IPS DF 19.7 (cell line): ENCODE measurements around the gene ODAD3.
A peak's percentile ranks its signal among the peaks of the same experiment; 100 is the strongest.
"Not testable (repeated sequence)": the region's sequence is repeated elsewhere in the genome, so short reads cannot be mapped to it uniquely, and the experiment has no call there.

Experiments used
- DNase-seq: peaks from one replicate; pipeline ENCODE4 v3.0.0-alpha.2; 2013; ENCODE audit warnings: low read depth, low spot score

ODAD3 gene

DNA sequence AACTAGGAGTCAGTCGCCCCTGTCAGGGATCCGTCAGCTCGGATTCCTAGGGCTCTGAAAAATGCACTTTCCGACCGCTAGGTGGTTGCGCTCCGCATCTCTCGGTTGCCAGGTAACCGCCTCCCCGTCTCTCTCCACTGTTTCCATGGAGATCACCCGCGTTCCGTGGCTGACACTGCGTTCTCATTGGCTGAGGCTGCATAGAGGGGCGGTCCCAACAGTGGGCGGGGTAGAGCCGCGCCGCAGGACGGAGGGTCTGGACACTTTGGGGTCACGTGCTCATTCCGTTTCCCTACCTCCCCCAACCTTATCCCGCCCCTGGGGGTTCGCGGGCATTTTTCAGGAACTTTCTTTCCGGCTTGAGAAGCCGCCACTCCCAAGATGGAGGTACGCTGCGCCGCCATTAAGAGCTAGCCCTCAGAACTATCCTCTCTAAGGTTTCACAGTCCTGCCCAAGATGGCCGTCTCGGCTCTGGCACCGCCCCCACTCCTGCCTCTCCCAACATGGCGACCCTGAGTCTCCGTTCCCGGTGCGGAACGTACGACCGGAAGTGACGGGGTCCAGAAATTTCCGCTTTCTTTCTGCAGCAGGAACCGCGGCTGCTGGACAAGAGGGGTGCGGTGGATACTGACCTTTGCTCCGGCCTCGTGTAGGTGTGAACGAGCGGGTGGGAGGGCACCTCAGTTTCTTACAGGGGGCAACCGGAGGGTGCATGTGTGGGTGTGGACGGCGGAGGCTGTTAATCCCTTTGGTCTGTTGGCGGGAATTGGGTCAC, at the start of gene ODAD3, which contains the start of gene PRKCSH:
Gene ODAD3, minus strand, starts transcription at position 65 of the 776 bp plus-strand sequence. CDS start 105 bp downstream, outside the sequence.
Gene PRKCSH, plus strand, starts transcription at position 579 of the 776 bp plus-strand sequence. CDS start 483 bp downstream, outside the sequence.
- peak; percentile 96 for DNase-seq

DNA sequence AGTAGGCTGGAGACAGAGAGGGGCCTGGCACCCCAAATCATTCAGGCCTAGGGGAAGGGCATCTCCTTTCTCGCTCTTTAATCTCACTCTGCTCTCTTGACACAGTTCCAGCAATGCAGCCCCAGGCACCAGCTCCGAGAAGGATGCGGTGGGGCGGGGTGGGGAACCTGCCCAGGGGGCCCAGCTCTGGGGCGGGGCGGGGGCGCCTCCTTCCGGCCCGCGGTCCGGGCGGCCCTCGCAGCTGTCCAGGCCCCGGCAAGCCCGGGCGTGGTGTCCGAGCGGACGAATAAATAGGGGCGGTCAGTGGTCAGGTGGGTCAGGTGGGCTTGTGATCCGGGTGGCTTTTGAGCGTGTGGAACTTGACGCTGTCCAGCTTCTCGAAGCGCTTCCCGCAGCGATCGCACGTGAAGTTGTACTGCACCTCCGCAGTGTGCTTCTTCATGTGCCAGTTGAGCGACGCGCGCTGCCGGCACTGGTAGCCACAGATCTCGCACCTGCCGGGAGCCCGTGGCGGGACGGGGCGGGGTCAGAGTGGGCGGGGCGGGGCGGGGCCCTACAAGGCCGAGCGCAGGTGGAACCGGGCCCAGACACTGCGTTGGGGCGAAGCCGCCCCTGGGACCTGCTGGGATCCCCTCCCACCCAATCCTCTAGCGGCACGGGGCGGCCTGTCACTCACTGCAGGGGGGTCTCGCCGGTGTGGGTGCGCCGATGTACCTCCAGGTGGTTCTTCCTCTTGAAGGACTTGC, 48.6 kb upstream of the ODAD3 start:
- no peak for DNase-seq

DNA sequence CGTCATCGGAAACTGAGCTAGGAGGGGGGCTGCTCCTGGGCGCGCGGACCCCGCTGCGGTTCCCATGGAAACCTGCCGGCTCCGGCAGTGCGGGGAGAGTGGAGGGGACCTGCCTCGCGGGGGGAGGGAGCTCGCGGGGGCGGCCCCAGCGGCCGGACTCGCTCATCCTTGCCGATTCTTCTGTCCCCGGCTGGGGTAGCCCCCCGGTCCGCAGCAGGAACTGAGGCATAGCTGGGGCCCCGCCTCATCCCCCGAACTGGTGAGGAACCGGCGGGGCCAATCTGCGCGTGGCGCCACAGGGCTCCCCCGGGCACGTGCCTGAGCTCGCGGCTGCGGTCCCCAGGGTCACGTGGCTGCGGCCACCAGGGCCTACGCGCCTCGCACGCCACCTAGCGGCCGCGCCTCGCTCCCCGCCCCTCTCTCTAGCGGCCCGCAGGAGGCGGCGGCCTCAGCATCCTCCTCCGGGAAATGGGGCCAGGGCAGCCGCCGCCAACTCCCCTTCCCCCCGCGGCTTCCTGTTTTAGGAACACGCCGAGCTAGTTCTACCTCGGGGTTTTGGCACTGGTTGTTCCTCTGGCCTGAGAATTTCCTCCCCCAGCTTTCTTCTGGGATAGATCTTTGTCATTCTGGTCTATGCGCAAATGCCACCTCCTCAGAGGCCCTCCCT, 47.6 kb upstream of the ODAD3 start:
- DNase-seq: no peak

DNA sequence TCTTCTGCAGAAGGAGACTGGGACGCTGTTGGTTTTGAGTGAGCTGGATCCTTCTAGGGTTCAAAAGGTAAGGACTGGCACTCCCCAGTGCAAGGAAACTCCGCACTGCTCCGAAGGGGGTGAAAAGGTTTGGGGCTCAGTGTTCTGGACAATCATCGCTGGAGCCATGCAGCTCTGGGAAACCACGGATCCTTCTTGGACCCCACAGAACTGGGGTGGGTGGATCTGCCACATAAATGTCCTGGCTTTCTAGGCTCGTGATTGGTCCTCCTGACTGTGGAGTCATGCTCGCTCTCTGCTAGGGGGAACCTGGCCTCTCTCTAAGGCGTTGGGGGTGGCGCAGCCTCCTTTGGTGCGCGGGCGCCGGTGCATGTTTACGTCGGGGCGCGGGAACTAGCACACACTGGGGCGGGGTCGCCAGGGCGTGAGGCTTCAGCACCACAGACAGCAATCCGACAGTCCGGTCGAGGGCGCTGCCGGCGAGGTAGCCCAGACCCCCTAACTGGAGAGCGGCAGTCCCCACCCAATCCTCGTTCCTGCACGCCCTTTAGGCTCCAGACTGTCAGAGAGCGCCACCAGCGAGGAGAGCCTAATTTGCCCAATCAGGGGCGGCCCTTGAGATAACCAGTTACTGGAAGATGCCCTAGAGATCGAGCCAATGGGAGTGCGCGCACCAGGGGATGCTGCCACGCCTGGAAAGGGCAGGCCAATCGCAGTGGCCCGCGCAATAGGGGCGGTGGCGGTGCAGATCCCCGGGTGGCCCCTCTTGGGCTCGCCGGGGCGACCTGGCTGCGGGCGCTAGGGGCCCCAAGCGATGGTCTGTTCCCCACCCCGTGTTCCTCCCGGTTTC, 46.8 kb upstream of the ODAD3 start:
- no peak for DNase-seq

DNA sequence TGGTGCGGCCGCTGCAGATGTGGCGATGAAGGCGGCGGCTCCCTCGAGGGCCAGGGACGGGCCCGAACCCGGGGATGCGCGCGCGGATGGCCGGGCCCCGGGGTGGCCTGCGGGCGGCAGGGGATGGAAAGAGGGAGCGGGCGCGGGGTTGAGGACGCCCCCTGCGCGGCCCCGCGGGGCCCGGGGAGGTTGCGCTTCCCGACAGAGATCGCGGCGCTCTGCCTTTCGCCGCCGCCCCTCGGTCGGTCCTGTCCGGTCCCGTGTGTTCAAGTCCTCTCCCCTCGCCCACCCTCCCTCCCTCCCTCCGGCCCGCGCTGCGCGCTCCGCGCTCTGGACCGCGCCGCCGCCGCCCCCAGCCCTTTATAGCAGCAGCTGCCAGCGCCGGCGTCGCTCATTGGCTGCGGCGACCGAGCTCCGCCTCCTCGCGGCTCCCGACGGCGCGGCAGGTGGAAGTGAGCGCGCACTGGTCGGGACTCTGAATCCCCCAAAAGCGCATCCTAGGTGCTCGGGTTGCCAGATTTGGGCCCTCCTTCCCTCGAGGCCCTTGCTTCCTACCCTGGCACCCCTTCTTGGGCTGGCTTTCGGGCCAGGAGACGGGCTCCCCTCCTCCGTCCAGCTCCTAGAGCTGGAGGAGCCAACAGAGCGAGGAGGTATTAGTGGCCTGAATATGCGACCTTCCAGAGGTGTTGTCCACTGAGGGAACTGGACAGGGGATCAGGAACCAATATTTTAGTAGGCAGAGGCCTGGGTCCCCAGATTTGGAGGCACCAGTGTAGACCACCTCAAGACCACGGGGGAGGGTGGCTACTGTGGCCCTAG, 46.0 kb upstream of the ODAD3 start, which contains the start of gene ELAVL3:
Gene ELAVL3, minus strand, starts transcription at position 332 of the 819 bp plus-strand sequence. CDS start 438 bp downstream, outside the sequence.
- DNase-seq: no peak

DNA sequence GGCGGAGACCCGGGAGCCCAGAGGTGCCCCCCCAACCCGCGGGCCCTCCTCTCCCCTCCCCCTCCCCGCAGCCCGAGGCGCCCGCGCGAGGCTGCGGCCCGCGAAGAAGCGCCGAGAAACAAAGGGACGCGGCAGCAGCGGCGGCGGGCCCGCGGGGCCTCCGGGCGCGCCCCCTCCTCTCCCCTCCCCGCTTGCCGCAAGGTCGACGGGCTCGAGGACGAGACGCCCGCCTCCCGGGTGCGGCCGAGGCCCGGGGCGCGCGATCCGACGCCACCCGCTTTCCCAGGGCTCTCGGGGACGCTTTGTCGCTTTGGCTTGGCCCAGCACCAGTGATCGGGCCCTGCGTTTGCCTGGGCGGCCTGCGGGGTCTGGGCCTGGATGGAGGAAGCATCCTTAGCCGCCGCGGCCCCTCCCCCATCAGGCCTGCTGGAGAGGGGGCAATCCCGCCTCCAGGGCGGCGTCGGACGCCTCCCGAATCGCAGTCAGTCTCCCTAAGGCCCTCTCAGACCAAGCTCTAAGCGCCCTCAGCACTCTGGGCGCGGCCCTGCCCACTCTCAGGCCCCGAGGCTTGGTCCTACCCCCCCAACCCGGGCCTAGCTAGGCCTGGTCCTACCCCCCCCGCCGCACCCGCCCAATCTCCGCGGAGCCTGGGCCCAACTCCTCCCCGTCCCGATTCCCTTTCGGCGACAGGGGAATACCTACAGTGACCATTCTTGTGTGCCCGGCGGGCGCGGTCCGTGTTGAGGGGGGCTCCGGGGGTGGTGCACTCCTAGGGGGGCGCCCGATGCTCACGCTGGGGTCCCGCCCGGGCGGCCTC, 45.2 kb upstream of the ODAD3 start:
- DNase-seq: no peak

DNA sequence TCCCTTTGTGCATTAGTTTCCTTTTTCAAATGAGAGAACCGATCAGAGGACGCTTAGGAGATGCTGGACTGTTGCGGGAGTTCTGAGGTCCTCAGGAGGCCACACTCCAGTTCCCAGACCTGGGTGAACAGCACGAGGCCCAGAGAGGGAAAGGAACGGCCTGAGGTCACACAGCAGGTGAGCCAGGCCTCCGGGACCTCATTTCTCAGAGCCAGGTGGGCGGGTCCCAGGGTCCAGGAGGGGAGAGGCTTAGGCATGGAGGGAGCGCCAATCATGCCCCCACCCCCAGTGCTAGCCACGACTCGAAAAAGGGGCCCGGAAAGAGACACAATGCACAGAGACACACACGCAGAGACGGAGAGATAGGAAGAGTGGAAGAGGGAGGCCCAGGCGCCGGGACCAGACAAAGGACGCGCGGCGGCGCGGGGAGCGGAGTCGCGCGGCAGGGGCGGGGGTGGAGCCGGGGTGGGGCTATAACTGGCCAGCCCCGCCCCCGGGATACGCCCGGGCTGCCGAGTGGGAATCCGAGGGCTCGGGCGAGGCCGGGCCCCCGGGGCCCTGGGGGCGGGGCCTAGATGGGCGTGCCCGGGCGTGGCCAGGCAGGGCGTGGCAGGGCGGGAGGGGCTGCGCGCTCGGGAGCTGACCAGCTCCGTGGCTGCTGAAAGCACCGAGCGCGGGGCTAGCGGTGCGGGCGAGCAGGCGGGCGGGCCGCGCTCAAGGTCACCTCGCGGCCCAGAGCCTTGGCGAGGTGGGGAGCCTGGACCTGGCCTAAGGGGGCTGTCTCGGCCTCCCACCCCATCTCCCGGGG, 44.4 kb upstream of the ODAD3 start:
- no peak for DNase-seq

DNA sequence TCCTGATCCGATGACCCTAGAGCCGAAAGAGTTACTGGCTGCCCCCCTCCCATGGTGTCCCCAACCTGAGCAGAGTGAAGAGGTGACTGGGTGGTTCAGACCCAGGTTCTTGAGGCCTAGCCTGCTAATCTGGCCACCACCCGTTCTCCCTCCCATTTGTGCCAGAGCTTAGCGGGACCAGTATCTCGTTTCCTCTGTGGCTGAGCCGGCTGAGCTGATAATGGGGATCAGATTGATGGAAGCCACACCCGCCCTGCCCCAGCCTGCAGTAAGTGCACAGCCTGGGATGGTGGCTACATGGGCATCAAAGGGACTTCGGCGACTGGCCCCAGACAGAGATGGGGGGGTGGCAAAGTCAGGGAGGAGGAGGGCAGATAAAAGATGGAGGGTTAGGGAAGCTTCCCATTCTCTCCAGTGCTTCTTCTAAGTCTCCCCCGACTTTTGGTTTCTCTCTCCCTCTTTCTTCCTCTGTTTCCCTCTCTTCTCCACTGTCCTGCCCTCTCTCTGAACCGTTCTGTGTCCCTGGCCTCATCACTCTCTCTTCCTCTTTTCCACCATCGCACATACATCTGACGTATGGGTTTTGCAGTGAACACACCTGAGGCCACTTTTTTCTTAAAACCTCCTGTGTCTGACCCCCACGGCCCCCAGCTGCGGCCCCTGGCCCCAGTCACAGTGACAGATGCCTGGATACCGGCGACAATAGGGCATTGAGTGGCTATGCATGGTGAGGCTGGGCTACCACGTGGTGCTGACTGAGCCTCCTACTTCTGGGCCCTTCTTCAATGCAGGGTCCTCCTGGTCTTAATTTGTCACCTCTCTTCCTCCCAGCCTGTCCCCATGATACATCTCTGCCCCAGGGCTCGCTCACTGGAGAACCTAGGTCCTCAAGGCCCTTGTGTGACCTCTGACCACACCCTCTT, 43.5 kb upstream of the ODAD3 start:
- DNase-seq: no peak

DNA sequence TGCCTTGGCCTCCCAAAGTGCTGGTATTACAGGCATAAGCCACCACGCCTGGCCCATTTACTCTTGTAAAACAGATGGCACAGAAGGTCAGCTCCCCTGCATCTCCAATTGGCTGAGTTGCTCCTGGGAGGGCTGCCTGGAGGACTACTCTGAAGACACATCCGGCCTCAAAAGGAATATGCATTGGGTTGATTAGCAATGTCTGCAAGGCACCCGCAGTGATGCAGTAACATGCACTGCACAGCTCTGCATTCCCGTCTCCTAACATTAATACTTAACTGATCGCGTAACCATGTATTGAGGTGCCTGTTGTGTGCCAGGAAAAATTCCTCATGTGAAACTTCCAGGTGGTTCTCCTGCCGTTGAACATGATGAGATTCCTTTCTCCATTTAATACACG, 40.9 kb upstream of the ODAD3 start:
- DNase-seq: no peak

DNA sequence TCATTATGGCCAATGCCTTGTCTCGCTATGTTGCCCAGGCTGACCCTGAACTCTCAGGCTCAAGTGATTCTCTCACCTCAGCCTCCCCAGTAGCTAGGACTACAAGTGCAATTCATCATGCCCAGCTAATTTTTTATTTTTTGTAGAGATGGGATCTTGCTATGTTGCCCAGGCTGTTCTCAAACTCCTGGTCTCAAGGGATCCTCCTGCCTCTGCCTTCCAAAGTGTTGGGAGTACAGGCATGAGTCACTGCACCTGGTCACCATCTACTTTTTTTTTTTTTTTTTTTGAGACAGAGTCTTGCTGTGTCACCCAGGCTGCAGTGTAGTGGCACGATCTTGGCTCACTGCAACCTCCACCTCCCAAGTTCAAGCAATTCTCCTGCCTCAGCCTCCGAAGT, 40.4 kb upstream of the ODAD3 start:
- DNase-seq: not testable (repeated sequence)

DNA sequence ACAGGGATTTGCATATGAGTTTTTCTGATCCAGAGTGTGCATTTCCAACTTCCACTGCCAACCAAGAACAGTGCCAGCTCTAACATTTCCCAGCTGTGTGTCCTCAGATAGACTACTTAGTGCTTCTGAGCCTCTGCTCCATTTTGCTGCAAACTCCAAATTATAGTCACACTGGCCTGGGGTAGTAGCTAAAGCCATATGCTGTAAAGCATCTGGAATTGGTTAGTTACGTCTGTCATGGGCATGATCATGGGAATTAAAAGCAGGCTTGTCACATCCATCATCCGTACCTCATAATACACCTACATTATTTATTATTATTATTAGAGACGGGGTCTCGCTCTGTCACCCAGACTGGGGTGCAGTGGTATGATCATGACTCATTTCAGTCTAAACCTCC, 38.8 kb upstream of the ODAD3 start:
- no peak for DNase-seq

DNA sequence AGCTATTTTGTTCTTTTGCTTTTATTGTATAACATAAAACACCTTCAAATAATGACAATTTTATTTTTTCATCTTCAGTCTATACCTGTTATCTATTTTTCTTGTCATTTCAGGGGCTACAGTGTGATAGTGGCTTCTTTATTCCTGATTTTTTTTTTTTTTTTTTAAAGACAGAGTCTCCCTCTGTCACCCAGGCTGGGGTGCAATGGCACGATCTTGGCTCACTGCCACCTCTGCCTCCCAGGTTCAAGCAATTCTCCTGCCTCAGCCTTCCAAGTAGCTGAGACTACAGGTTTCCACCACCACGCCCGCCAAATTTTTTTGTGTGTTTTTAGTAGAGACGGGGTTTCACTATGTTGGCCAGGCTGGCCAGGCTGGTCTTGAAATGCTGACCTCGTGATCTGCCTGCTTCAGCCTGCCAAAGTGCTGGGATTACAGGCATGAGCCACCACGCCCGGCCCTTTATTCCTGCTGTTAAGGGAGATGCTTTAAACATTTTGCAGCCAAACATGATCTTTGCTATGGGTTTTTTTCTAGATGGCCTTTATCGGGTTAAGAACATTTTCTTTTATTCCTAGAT, 33.4 kb upstream of the ODAD3 start:
- not testable (repeated sequence) for DNase-seq

DNA sequence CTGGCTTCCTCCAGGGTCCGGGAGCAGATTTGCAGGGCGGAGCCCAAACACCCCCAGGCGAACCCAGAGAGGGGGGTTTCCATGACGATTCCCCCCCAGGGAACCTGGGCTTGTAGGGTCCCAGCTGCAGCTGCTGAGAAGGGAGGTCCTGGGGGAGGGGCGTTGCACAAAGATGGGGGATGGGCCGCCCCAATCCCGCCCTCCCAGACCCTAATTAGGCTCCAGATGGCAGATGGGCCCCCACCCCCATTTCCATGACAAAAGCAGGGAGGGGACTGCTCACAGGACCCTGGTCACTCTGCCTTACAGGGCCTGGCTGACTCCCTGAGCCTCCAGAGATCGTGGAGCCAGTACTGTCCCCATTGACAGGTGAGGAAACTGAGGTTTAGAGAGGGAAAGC, 30.7 kb upstream of the ODAD3 start:
- DNase-seq: no peak

DNA sequence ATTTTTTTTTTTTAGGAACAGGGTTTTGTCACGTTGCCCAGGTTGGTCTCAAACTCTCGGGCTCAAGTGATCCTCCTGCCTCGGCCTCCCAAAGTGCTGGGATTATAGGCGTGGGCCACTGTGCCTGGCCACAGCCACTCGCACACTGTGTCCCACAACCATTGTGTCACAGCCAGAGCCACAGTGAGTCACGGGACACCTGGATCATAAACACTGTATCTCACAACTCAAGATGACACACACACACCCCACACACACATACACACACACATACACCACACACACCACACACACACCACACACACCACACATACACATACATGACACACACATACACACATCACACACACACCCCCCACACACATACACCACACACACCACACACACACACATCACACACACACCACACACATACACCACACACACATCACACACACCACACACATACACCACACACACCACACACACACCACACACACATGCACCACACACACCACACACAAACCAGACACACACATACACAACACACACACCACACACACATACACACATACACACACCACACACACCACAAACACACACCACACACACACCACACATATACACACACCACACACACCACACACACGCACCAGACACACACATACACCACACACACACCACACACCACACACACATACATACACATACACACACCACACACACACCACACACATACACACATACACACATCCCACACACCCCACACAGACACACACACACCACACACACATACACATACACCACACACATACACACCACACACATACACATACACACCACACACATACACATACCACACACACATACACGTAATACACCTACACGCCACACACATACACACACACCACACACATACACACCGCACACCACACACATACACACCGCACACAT, 29.7 kb upstream of the ODAD3 start:
- no peak for DNase-seq

DNA sequence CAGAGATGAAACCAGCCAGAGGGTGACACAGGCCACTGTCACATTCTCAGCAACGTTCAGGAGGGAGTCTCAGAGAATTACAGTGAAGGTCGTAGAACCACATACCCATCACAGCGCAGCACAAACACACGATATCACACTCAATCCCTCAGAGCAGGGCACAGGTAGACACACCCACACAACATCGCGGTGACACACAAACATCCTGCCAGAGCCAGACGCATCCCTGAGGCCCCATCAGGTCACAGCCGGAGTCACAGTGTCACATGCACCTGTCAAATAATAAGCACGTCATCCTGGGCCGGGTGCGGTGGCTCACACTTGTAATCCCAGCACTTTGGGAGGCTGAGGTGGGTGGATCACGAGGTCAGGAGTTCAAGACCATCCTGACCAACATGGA, 28.5 kb upstream of the ODAD3 start:
- no peak for DNase-seq

DNA sequence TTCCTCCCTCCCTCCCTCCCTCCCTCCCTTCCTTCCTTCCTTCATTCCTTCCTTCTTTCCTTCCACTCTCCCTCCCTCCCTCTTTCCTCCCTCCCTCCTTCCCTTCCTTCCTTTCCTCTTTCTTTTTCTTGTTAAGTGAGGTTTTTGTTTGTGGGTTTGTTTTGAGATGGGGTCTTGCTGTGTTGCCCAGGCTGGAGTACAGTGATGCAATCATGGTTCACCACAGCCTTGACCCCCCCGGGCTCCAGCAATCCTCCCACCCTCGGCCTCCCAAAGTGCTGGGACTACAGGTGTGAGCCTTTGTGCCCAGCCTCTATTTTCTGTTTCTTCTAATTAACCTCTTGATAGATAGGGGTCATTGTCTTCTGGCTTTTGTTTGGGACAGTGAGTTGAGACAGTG, 26.5 kb upstream of the ODAD3 start:
- no peak for DNase-seq
